ENCODE results near the gene RAB10.

GRCh38 chr2:26099933-26100332 is 66.0 kb downstream of the RAB10 start:
- no peak for TF ChIP-seq POLR2A (IDR thresholded peaks at IDR 0.05)
- TF ChIP-seq EP300 (IDR thresholded peaks at IDR 0.05), result no peak
- TF ChIP-seq CTCF (IDR thresholded peaks at IDR 0.05), result no peak

Data from upper lobe of left lung (tissue), 4 donors.